HL-60 (cell line): ENCODE results near the gene ZNF202.

Experiments used
- DNase-seq, 2 experiments: peaks; one replicate each; pipeline ENCODE4 v3.0.0-alpha.2; 2010 to 2020; ENCODE audit warnings: low read depth in 1 of 2, low spot score in 1 of 2
- H3K27ac ChIP-seq: fragments of 250-450 bp; sonication (Bioruptor Pico); replicated peaks from 2 replicates; pipeline ENCODE4 v1.5.1; 2020; ENCODE audit warnings: mild to moderate bottlenecking, moderate library complexity
- H3K27me3 ChIP-seq: fragments of 250-450 bp; sonication (Bioruptor Pico); 2 replicates; pipeline ENCODE4 v1.5.1; 2021; ENCODE audit warnings: mild to moderate bottlenecking, moderate library complexity; ENCODE audit not compliant: insufficient read depth, poor library complexity, severe bottlenecking
- H3K4me3 ChIP-seq: replicated peaks from 2 replicates; pipeline ENCODE4 v1.5.1; 2011; ENCODE audit warnings: mild to moderate bottlenecking, control low read depth, low read length; ENCODE audit not compliant: insufficient read depth
- GABPA ChIP-seq: IDR thresholded peaks from 2 replicates; pipeline ENCODE4 v1.6.1; 2012; ENCODE audit warnings: low read depth
- POLR2AphosphoS5 ChIP-seq: IDR thresholded peaks from 2 replicates; pipeline ENCODE4 v1.6.1; 2012; ENCODE audit warnings: low read depth
- SPI1 ChIP-seq: IDR thresholded peaks from 2 replicates; pipeline ENCODE4 v1.6.1; 2012; ENCODE audit warnings: low read depth, mild to moderate bottlenecking, borderline replicate concordance
- TF ChIP-seq, protein P1 (sequence below): IDR thresholded peaks from one replicate; pipeline ENCODE4 v1.5.1; 2011; ENCODE audit warnings: low read length, control low read depth, inconsistent platforms; ENCODE audit not compliant: insufficient read depth
- TF ChIP-seq, protein P2 (sequence below): IDR thresholded peaks from 2 replicates; pipeline ENCODE4 v1.6.1; 2012; ENCODE audit warnings: low read depth; ENCODE audit not compliant: insufficient replicate concordance

ZNF202 gene

DNA sequence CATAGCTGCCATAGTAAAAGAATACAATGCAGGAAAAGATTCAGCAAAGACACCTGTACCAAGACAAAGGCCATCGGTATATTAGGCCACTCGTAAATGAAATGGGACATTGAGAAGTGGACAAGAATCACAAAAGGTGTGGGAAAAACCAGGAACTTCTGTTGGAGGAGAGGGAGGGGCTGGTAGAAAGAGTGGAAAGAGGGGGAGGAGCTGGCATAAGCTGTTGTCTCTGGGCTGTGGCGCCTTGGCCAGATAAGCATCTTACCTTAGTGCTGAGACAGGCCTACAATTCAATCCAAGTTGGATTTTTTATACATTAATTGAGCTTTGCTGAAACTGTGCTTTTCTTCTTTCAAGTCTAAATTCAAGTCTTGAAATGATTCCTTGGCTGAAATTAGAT lies 37.1 kb downstream of the ZNF202 start:
- no peak overlapping the region for H3K27ac ChIP-seq
- no peak for DNase-seq
- no peak for TF ChIP-seq GABPA
- no peak for TF ChIP-seq POLR2AphosphoS5
- TF ChIP-seq, protein P1, sequence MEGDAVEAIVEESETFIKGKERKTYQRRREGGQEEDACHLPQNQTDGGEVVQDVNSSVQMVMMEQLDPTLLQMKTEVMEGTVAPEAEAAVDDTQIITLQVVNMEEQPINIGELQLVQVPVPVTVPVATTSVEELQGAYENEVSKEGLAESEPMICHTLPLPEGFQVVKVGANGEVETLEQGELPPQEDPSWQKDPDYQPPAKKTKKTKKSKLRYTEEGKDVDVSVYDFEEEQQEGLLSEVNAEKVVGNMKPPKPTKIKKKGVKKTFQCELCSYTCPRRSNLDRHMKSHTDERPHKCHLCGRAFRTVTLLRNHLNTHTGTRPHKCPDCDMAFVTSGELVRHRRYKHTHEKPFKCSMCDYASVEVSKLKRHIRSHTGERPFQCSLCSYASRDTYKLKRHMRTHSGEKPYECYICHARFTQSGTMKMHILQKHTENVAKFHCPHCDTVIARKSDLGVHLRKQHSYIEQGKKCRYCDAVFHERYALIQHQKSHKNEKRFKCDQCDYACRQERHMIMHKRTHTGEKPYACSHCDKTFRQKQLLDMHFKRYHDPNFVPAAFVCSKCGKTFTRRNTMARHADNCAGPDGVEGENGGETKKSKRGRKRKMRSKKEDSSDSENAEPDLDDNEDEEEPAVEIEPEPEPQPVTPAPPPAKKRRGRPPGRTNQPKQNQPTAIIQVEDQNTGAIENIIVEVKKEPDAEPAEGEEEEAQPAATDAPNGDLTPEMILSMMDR = no peak
- TF ChIP-seq SPI1 = no peak
- TF ChIP-seq, protein P2, sequence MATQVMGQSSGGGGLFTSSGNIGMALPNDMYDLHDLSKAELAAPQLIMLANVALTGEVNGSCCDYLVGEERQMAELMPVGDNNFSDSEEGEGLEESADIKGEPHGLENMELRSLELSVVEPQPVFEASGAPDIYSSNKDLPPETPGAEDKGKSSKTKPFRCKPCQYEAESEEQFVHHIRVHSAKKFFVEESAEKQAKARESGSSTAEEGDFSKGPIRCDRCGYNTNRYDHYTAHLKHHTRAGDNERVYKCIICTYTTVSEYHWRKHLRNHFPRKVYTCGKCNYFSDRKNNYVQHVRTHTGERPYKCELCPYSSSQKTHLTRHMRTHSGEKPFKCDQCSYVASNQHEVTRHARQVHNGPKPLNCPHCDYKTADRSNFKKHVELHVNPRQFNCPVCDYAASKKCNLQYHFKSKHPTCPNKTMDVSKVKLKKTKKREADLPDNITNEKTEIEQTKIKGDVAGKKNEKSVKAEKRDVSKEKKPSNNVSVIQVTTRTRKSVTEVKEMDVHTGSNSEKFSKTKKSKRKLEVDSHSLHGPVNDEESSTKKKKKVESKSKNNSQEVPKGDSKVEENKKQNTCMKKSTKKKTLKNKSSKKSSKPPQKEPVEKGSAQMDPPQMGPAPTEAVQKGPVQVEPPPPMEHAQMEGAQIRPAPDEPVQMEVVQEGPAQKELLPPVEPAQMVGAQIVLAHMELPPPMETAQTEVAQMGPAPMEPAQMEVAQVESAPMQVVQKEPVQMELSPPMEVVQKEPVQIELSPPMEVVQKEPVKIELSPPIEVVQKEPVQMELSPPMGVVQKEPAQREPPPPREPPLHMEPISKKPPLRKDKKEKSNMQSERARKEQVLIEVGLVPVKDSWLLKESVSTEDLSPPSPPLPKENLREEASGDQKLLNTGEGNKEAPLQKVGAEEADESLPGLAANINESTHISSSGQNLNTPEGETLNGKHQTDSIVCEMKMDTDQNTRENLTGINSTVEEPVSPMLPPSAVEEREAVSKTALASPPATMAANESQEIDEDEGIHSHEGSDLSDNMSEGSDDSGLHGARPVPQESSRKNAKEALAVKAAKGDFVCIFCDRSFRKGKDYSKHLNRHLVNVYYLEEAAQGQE = no peak
- H3K27me3 ChIP-seq = no peaks in the 10 kb centered on the region
- no peak overlapping the region for H3K4me3 ChIP-seq

DNA sequence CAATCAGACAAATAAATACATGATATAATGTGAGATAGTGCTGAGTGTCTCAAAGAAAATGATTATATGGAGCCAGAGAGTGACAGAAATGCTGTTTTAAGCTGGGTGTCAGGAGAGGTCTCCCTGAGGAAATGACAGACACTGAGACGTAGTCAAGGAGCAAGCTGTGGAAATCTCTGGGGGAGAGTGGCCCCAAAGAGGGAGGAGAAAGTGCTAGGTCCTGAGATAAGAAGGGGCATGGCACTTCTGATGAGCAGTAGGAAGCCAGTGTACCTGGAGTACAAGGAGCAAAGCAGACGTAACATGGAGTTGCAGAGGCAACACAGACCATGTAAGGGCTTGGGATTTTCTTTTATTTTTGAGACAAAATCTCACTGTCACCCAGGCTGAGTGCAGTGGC lies 38.8 kb downstream of the ZNF202 start:
- Histone ChIP-seq H3K27me3 (no peaks in the 10 kb centered on the region), H3K4me3 (no peak overlapping the region), H3K27ac (no peak overlapping the region)
- no peak for DNase-seq
- no peak for TF ChIP-seq POLR2AphosphoS5
- TF ChIP-seq, protein P2 = no peak
- no peak for TF ChIP-seq SPI1
- no peak for TF ChIP-seq GABPA
- TF ChIP-seq, protein P1 = no peak

DNA sequence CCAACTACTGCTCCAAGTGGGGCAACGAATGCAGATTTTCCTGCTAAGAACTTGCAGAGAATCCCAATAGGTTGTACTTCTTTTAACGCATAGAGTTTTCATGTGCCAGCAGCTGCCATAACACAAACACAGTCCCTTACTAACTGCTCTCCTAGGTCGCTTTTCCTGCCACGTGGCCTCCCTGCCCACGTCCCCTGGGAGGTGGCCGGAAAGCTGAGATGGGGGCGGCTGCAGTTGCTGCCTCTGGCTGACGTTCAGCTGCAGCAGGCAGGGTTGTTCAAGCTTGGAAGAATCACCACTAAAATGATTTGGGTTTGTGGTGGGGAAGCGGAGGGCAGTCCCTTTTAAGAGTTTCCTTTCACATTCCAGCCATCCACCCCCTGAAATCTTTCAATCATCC lies 39.3 kb downstream of the ZNF202 start:
- Histone ChIP-seq H3K27ac (no peak overlapping the region), H3K27me3 (no peaks in the 10 kb centered on the region), H3K4me3 (no peak overlapping the region)
- DNase-seq = no peak
- TF ChIP-seq GABPA = no peak
- TF ChIP-seq, protein P1 = no peak
- TF ChIP-seq, protein P2 = no peak
- no peak for TF ChIP-seq SPI1
- no peak for TF ChIP-seq POLR2AphosphoS5
